Stomach (tissue), 4 donors: ENCODE measurements around the gene TNFSF9.

Source experiments
- EP300 ChIP-seq: sonication (generic); formaldehyde crosslinking; IDR thresholded peaks from one replicate; pipeline ENCODE4 v1.6.1; 2017; ENCODE audit warnings: antibody characterized with exemption
- POLR2A ChIP-seq, 4 donors: fragments of 450-650 bp; IDR thresholded peaks; one replicate each; pipeline ENCODE4 v1.6.1; 2016; ENCODE audit warnings: antibody characterized with exemption in 4 of 4, control low read depth in 2 of 4, mild to moderate bottlenecking in 1 of 4, moderate library complexity in 1 of 4
- POLR2AphosphoS5 ChIP-seq, 3 donors: sonication (generic); formaldehyde crosslinking; IDR thresholded peaks; one replicate each; pipeline ENCODE4 v1.6.1; 2016; ENCODE audit warnings: antibody characterized with exemption in 3 of 3
- TF ChIP-seq, protein P1 (sequence below), 7 experiments: fragments of 450-650 bp in 4 of 7; fragments of 200-600 bp in 3 of 7; sonication (generic) in 3 of 7; IDR thresholded peaks; one replicate each; pipeline ENCODE4 v1.5.1; 2016 to 2019; ENCODE audit warnings: antibody characterized with exemption in 7 of 7, control low read depth in 2 of 7, mild to moderate bottlenecking in 1 of 7

DNA sequence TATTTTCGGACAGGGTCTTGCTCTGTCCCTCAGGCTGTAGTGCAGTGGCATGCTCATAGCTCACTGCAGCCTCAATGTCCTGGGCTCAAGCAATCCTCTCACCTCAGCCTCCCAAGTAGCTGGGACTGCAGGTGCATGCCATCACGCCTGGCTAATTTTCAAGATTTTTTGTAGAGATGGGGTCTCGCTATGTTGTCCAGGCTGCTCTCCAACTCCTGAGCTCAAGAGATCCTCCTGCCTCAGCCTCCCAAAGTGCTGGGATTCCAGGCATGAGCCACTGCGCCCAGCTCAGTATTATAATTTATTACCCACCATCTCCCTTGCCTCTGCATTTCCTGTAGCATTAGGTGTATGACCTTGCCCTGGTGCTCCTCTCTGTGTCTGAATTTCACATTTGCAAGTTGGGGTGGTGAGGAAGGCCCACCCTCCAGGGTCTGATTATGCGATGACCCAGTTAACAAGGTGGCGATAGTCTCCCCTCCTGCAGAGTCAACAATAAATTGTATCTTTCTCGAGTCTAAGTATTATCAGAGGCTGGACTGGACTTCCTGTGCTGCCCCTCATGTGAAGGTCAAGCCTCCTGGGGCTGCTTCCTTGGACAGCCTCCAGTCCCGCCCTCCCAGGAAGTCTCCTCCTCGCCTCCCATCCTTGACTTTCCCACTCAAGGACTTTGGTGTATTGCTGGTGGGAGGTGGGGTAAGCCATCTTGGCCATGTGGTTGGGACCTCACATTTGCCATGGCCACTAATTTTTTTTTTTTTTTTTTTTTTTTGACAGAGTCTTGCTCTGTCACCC is 27.2 kb upstream of the TNFSF9 start:
- TF ChIP-seq EP300 (no peak), POLR2A (IDR thresholded peaks at IDR 0.05) (no peak), POLR2AphosphoS5 (IDR thresholded peaks at IDR 0.05) (no peak)
- TF ChIP-seq, protein P1, sequence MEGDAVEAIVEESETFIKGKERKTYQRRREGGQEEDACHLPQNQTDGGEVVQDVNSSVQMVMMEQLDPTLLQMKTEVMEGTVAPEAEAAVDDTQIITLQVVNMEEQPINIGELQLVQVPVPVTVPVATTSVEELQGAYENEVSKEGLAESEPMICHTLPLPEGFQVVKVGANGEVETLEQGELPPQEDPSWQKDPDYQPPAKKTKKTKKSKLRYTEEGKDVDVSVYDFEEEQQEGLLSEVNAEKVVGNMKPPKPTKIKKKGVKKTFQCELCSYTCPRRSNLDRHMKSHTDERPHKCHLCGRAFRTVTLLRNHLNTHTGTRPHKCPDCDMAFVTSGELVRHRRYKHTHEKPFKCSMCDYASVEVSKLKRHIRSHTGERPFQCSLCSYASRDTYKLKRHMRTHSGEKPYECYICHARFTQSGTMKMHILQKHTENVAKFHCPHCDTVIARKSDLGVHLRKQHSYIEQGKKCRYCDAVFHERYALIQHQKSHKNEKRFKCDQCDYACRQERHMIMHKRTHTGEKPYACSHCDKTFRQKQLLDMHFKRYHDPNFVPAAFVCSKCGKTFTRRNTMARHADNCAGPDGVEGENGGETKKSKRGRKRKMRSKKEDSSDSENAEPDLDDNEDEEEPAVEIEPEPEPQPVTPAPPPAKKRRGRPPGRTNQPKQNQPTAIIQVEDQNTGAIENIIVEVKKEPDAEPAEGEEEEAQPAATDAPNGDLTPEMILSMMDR (IDR thresholded peaks at IDR 0.05): no peak
